ENCODE data around the gene ERVV-1. TPM values are rescaled to one million over a fixed set of nuclear protein-coding genes. Genes with fewer than 3 reads are reported as not detected.
A peak's percentile ranks its signal among the peaks of the same experiment; 100 is the strongest.
"Not testable (repeated sequence)": the region's sequence is repeated elsewhere in the genome, so short reads cannot be mapped to it uniquely, and the experiment has no call there.

The ERVV-1 gene
- total RNA-seq (2014; rRNA removed; shearing (Covaris generic); ENCODE audit: low replicate concordance) = not detected in 2 replicates

DNA sequence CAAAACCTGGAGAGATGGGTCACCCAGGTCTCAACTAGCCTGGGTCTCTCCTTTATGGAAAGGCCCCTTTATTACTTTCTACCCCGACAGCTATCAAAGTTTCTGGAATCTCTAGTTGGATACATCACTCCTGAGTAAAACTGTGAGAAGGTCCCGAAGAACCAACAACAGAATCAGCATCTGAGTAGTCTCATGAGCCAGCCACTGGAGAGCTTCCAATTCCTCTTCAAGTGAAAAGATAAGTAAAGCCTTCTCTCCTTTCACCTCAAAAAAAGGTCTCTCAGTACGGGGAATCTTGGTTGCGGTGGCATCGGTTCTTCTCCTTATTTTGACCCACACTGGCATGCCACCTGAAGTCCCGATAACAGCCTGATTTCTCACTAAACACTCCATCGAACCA lies at the start of gene ERVV-1:
Gene ERVV-1, plus strand, starts transcription at position 301 of the 400 bp plus-strand sequence. CDS start 170 bp downstream, outside the sequence.
- no peak for DNase-seq (ENCODE audit: low read depth)

DNA sequence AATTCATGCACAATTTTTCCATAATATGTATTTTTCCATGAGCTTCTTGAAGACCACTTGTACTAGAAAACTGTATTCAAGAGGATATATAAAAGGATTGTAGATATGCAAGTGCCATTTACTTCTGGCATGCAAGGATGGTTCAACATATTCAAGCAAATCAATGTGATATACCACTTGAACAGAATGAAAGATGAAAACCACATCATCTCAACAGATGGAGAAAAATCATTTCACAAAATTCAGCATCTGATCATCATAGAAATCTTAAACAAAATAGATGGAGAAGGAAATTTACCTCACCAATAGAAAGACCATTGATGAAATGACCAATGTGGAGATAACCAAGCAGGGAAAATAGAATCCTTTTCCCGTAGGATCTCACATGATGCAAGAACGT lies 45.9 kb upstream of the ERVV-1 start:
- in situ Hi-C loops (cut with HindIII; ENCODE audit: low pct_unique_long_range_greater_than_20kb, low sequenced_read_pairs) = no loop called here
- no peak for DNase-seq (ENCODE audit: low read depth)

More for the DNA sequence above, at the start of gene ERVV-1:
- in situ Hi-C loops (cut with HindIII; ENCODE audit: low pct_unique_long_range_greater_than_20kb, low sequenced_read_pairs) = no loop called here

DNA sequence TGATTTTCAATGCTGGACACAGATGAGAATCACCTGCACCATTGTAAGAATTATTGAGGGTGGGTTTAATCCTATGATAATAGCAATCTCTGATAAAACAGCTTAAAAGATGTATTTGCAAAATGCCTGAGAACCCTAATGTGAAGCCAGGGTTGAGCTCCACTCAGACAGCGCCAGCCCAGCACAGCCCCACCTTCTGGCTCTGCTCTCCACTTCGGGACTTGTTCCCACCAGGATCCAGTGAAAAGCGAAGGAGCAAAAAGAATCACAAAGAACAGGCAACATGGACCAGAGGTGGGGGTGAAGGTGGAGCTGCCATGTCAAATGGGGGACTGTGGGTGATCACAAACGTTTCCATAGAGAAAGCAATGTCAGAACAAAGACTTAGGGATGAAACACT lies 32.4 kb upstream of the ERVV-1 start:
- no peak for DNase-seq (ENCODE audit: low read depth)
- in situ Hi-C loops (cut with HindIII; ENCODE audit: low pct_unique_long_range_greater_than_20kb, low sequenced_read_pairs) = no loop called here

DNA sequence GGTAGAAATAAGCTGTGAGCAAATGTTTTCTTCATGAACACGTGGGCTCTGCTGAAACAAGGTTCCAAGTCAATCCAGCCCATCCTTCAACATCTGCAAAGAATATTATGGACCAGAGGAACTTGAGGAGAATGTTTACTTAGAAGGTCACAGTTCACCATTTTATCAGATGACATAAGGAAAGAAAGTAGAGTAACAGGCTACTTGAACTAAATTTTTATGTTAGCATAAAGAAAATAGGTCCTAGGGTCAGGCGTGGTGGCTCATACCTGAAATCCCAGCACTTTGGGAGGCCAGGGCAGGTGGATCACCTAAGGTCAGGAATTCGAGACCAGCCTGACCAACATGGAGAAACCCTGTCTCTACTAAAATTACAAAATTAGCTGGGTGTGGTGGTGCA lies 30.6 kb upstream of the ERVV-1 start:
- in situ Hi-C loops (cut with HindIII; ENCODE audit: low pct_unique_long_range_greater_than_20kb, low sequenced_read_pairs) = not testable (repeated sequence)

GRCh38 chr19:52987221-52987620 lies 26.5 kb upstream of the ERVV-1 start:
- no peak for DNase-seq (ENCODE audit: low read depth)
- in situ Hi-C loops (cut with HindIII; ENCODE audit: low pct_unique_long_range_greater_than_20kb, low sequenced_read_pairs) = no loop called here

More for the DNA sequence above, 30.6 kb upstream of the ERVV-1 start:
- DNase-seq (ENCODE audit: low read depth) = not testable (repeated sequence)

GRCh38 chr19:52988506-52988905 lies 25.2 kb upstream of the ERVV-1 start:
- DNase-seq (ENCODE audit: low read depth) = no peak
- in situ Hi-C loops (cut with HindIII; ENCODE audit: low pct_unique_long_range_greater_than_20kb, low sequenced_read_pairs) = no loop called here

- in situ Hi-C loops (cut with HindIII; ENCODE audit: low pct_unique_long_range_greater_than_20kb, low sequenced_read_pairs) = no loop called here
- DNase-seq (ENCODE audit: low read depth) = no peak
Measured at GRCh38 chr19:52990759-52991418, 22.8 kb upstream of the ERVV-1 start.

DNA sequence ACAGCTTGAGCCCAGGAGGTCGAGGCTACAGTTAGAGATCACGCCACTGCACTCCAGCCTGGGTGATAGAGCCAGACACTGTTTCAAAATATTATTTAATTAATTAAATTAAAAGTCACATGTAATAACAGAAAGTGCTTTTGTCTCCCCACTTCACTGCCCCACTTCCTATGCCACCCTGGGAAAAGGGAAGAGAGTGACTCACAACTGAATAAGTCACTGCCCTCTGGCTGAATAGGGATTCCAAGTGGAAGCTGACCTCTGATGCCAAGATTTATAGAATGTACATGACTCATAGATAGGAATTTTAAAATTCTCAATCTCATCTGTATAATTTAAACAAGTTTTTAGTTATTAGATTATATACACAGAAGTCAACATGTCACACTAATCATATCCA lies 22.2 kb upstream of the ERVV-1 start:
- in situ Hi-C loops (cut with HindIII; ENCODE audit: low pct_unique_long_range_greater_than_20kb, low sequenced_read_pairs) = no loop called here
- DNase-seq (ENCODE audit: low read depth) = peak; percentile 60

DNA sequence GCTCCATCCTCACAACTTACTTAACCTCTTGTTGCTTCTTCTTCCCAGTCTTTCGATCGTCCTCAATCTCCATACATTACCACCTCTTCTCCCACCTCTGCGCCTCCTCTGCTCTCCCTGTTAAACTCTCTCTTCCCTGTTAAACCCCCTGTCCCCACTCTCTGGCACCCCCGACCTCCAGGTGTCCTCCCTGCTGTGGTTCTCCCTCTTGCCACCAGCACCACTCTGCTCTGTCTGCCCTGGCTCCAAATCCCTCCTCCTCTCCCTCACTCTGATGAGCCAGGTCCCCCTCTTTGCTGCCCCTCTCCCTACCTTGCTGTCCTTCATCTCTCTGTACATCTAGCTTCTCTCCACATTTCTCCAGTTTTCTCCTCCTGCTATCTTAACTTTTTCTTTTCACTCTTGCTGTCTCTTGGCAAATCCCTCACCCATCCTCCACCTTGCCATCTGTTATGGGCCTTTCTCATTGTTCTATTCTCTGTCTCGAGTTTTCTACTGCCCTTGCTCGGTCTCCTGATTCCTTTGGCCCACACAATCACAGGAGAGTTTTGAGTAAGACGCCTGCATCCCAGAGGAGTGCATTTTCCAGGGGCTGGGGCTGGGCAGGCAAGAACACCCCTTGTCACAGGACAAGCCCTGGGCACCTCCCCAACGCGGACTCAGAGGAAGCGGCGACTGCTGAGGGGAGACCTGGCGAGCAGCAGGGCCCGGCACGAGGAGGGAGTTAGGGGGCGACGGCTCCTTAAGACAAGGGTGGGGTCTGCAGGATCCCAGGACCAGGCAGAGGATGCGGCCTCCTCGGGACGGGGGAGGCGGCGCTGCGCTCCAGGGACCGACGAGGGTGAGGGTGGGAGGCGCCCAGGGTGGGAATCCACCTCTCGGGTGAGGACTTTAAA lies 21.4 kb upstream of the ERVV-1 start:
- in situ Hi-C loops (cut with HindIII; ENCODE audit: low pct_unique_long_range_greater_than_20kb, low sequenced_read_pairs) = no loop called here
- no peak for DNase-seq (ENCODE audit: low read depth)

- in situ Hi-C loops (cut with HindIII; ENCODE audit: low pct_unique_long_range_greater_than_20kb, low sequenced_read_pairs) = no loop called here
- peak; percentile 75 for DNase-seq (ENCODE audit: low read depth)
Measured at GRCh38 chr19:52993342-52994178, 20.2 kb upstream of the ERVV-1 start.

- in situ Hi-C loops (cut with HindIII; ENCODE audit: low pct_unique_long_range_greater_than_20kb, low sequenced_read_pairs) = no loop called here
Measured at GRCh38 chr19:52995711-52996110, 18.0 kb upstream of the ERVV-1 start.

DNA sequence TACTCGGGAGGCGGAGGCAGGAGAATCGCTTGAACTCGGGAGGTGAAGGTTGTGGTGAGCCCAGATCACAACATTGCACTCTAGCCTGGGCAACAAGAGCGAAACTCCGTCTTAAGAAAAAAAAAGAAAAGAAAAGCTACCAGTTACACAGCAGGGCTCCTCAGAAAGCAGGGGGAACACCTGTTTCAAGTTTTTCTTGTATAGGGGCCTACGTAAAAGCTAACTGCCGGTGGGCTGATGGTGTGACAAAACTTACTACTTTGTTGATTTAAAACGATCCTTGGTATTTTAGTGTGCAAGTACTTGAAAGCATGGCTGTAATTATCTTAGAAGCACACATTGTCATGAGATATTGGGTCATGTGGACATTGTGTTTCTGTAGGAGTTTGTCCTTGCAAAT lies 15.7 kb upstream of the ERVV-1 start:
- no peak for DNase-seq (ENCODE audit: low read depth)
- in situ Hi-C loops (cut with HindIII; ENCODE audit: low pct_unique_long_range_greater_than_20kb, low sequenced_read_pairs) = no loop called here

More at GRCh38 chr19:52995711-52996110, 18.0 kb upstream of the ERVV-1 start:
- no peak for DNase-seq (ENCODE audit: low read depth)

DNA sequence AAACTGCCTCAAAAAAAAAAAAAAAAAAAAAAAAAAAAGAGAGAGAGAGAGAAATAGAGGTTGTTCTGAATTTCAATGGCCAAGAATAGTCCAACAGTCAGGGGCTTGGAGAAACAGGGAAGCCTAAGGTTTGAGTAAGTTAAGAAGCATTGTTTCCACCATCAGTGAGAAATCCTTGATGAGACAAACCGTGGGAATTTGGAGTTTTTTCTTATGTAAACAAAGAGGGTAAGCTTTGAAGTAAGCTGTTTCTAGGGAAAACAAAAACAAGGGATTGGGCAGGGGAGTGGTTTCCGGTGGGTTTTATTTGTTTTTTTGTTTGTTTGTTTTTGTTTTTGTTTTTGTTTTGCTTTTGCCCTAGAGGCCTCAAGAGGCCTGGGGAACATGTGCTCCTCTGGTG lies 11.2 kb upstream of the ERVV-1 start:
- DNase-seq (ENCODE audit: low read depth) = no peak
- in situ Hi-C loops (cut with HindIII; ENCODE audit: low pct_unique_long_range_greater_than_20kb, low sequenced_read_pairs) = no loop called here

GRCh38 chr19:53004242-53004641 lies 9.5 kb upstream of the ERVV-1 start:
- DNase-seq (ENCODE audit: low read depth) = peak; percentile 6
- in situ Hi-C loops (cut with HindIII; ENCODE audit: low pct_unique_long_range_greater_than_20kb, low sequenced_read_pairs) = no loop called here

DNA sequence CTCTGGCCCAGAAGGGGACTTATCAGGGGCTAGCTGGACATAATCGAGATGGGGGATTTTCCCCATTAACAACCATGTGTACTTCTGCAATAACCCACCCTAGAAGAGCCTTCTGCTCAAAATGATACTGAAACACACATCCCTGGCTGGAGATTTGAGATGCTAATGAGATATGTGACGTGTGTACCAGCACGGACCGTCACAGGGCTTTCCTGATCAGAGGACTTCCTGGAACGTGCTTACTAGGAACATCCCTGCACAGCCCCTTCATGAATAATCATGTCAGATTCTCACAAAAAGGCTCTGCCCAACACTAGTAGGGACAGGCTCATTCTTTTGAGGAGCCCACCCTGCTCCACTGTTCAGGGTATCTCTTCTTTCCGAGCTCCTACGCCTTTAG lies 6.5 kb upstream of the ERVV-1 start:
- in situ Hi-C loops (cut with HindIII; ENCODE audit: low pct_unique_long_range_greater_than_20kb, low sequenced_read_pairs) = no loop called here
- no peak for DNase-seq (ENCODE audit: low read depth)

GRCh38 chr19:53007606-53008005 lies 6.1 kb upstream of the ERVV-1 start:
- no peak for DNase-seq (ENCODE audit: low read depth)
- in situ Hi-C loops (cut with HindIII; ENCODE audit: low pct_unique_long_range_greater_than_20kb, low sequenced_read_pairs) = no loop called here

DNA sequence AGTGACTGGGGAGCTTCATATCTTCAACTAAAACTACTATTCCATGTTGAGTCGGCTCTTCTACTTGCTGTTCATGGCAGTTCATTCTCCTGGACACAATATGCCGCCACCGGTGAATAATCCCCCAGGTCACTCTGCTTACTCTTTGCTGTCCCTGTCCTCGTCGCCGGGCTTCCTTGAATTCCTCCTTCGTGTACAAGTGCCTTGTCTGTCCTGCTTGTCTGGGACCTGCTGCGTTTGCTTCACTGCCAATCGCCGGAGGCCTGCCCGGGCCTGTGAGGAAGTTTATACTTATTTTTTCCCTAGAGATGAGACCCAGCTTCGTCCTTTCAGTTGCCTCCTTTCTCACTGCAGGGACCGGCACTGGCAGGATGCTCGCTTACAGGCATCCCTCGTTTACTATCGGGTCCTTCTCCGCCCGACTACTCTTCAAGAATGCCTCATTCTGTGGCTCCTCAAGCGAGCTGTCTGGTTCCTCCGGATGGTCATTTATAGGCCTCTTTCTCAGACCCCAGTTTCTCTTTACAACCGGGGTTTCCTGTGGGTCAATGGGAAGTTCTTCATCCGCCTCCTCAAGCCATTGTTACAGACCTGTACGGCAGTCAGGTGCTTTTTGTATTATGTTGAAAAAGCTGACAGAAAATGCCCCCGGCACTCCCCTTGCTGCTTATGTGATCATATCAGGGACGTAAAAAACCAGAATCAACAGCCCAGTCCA lies 5.5 kb upstream of the ERVV-1 start:
- in situ Hi-C loops (cut with HindIII; ENCODE audit: low pct_unique_long_range_greater_than_20kb, low sequenced_read_pairs) = no loop called here

GRCh38 chr19:53010494-53010893 lies 3.2 kb upstream of the ERVV-1 start:
- in situ Hi-C loops (cut with HindIII; ENCODE audit: low pct_unique_long_range_greater_than_20kb, low sequenced_read_pairs) = no loop called here
- DNase-seq (ENCODE audit: low read depth) = no peak

More for the DNA sequence above, 5.5 kb upstream of the ERVV-1 start:
- no peak for DNase-seq (ENCODE audit: low read depth)

Measured in Caki2 (cell line).